ENCODE data around the gene ZFHX2.
"Not testable (repeated sequence)": the region's sequence is repeated elsewhere in the genome, so short reads cannot be mapped to it uniquely, and the experiment has no call there.

Gene ZFHX2

DNA sequence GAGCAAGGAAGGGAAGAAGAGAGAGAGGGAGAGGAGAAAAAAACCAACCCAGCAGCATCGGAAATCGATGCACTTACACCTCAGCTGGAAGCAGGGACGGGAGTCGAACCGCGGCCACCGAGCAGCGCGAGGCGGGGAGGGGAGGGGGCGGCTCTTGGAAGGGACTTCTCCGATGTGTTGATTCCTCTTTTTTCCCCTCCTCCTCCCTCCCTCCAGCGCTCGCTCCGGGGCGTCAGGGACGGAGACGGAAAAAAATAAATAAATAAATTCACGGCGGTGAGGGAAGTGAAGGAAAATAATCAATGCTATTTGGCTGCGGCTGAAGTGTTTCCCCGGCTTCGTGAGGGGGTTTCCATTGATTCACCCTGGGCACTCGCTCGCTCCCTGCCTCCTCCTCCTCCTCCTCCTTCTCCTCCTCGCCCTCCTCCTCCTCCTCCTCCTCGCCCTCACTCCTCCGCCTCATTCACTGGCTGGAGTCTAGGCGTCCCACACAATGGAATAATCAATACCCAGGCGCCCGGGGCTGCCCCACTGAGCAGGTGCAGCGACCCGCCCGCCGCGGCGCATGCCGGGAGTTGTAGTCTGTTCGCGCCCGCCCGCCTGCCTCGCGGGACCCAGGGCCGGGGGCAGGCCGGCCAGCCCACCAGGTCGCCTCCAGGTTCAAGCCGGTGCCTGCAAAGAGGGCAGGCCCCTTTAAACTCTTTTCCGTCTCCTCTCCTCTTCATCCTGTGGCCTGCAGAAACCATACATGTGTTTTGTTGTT is at the start of gene ZFHX2:
Gene ZFHX2 (minus strand): TSS at position 500 of the 763 bp plus-strand sequence. CDS start 16,440 bp downstream, outside the sequence.
- DNase-seq = peak; percentile 83

DNA sequence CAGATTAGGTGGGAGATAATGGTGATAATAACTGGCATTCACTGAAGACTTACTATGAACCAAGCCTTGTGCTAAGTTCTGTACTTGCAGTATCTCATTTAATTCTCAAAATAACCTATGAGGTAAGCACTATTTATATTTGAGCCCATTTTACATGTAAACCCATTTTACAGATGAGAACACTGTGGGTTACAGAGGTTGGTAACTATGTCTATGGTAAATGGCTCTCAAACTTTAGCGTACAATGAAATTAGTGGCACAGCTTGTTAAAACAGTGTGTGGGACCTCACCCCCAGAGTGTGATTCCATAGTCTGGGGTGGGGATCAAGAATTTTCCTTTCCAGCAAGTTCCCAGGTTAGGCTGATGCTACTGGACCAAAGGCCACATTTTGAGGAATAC is 49.2 kb upstream of the ZFHX2 start:
- no peak for DNase-seq

DNA sequence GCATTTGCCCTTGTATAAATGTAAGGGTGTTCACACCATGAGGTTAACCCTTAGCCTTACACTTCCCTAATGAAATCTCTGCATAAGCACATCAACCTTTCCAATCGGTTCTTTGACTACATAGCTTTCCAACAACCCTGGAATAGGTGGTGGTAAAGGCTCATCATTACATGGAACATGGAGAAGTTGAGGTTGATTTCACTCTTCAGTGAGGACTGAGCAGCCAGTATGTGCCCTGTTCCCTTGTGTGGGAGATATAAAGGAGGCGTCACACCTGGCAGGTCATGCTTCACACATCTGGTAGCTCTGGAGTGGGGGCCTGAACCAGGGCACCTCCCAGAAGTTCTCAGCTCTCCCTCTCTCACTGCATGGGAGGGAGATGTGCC is 48.8 kb upstream of the ZFHX2 start:
- no peak for DNase-seq

DNA sequence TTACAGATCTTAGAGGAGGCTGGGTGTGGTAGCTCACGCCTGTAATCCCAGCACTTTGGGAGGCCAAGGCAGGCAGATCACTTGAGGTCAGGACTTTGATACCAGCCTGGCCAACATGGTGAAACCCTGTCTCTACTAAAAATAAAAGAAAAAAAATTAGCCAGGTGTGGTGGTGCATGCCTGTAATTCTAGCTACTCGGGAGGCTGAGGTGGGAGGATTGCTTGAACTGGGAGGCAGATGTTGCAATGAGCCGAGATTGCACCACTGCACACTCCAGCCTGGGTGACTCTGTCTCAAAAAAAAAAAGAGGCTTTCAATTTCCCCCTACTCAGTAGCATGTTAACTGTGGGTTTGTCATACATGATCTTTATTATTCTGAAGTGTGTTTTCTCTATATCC is 42.6 kb upstream of the ZFHX2 start:
- DNase-seq = not testable (repeated sequence)

DNA sequence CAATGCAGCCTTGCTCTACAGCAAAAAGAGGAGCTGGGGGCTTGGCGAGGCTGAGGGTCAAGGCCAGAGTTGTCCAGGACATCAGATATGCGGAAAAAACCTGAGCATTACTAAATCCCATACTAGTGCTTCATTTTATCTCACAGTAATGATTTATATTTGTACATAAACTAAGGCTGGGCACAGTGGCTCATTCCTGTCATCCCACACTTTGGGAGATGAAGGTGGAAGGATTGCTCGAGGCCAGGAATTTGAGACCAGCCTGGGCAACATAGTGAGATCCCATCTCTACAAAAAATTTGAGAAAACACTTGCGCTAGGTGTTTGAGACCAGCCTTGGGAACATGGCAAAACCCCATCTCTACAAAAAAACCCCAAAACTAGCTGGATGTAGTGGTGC is 38.6 kb upstream of the ZFHX2 start:
- DNase-seq = no peak

DNA sequence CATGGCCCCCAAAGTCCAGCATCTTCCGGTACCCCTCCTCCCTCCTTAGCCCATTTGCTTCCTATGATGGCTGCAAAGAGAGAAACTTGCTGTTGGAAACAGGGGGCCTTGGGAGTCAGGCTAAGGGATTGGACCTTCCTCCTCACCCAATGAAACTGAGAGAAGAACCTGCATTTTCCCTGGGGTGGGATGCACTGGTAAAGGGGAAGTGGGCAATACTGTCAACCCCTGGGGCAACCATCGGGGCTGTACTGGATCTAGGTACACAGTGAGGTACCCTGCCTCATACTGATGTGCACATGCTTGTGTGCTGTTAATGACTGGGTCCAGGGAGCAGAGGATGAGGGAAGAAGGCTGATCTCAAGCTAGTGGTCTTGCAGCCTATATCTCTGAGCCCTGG is 38.0 kb upstream of the ZFHX2 start:
- no peak for DNase-seq

DNA sequence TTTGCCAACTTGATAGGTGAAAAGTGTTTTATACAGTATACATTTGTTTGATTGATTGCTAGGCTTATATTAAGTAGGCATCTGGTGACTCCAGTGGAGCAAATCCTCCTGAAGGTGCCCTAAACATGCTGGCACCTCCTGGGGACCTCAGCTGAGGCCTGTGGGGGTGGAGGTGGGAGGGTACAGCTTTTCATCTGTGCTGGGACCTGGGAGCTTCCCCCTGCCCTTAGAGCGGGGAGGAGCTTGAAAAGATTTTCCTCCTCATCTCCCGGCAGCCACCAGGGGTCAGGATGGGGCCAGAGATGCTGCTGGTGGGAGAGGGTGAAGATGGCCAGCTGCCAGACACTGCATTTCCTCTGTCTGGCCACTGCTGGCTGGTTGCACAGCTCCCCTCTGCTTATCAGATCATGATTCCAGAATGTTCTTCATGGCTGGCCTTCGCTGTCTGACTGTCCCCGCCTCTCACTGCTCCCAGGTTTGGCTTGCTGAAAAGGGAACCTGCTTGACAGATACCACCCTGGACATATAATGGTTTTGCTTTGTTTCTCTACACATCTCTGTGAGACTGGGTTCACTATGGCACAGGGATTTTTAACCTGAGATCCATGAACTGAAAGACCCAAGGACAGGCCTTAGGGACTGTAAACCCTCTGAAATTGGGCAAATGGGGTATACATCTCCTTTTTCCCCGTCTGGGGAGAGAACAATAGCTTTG is 37.5 kb upstream of the ZFHX2 start:
- peak; percentile 73 for DNase-seq

DNA sequence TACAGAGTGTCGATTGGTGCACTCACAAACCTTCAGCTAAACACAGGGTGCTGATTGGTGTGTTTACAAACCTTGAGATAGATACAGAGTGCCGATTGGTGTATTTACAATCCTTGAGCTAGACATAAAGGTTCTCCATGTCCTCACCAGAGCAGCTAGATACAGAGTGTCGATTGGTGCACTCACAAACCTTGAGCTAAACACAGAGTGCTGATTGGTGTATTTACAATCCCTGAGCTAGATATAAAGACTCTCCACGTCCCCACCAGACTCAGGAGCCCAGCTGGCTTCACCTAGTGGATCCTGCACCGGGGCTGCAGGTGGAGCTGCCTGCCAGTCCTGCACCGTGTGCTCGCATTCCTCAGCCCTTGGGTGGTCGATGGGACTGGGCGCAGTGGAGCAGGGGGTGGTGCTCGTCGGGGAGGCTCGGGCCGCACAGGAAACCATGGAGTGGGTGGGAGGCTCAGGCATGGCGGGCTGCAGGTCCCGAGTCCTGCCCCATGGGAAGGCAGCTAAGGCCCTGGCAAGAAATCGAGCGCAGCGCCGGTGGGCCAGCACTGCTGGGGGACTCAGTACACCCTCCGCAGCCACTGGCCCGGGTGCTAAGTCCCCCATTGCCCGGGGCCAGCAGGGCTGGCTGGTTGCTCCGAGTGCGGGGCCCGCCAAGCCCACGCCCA is 33.1 kb upstream of the ZFHX2 start:
- DNase-seq = not testable (repeated sequence)

DNA sequence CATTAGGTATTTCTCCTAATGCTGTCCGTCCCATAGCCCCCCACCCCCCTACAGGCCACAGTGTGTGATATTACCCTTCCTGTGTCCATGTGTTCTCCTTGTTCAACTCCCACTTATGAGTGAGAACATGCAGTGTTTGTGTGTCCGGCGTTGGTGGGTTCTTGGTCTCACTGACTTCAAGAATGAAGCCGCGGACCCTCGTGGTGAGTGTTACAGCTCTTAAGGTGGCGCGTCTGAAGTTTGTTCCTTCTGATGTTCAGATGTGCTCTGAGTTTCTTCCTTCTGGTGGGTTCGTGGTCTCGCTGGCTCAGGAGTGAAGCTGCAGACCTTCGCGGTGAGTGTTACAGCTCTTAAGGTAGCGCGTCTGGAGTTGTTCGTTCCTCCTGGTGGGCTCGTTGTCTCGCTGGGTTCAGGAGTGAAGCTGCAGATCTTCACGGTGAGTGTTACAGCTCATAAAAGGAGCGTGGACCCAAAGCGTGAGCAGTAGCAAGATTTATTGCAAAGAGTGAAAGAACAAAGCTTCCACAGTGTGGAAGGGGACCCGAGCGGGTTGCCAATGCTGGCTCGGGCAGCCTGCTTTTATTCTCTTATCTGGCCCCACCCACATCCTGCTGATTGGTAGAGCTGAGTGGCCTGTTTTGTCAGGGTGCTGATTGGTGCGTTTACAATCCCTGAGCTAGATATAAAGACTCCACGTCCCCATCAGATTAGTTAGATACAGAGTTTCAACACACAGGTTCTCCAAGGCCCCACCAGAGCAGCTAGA is 32.4 kb upstream of the ZFHX2 start:
- not testable (repeated sequence) for DNase-seq

DNA sequence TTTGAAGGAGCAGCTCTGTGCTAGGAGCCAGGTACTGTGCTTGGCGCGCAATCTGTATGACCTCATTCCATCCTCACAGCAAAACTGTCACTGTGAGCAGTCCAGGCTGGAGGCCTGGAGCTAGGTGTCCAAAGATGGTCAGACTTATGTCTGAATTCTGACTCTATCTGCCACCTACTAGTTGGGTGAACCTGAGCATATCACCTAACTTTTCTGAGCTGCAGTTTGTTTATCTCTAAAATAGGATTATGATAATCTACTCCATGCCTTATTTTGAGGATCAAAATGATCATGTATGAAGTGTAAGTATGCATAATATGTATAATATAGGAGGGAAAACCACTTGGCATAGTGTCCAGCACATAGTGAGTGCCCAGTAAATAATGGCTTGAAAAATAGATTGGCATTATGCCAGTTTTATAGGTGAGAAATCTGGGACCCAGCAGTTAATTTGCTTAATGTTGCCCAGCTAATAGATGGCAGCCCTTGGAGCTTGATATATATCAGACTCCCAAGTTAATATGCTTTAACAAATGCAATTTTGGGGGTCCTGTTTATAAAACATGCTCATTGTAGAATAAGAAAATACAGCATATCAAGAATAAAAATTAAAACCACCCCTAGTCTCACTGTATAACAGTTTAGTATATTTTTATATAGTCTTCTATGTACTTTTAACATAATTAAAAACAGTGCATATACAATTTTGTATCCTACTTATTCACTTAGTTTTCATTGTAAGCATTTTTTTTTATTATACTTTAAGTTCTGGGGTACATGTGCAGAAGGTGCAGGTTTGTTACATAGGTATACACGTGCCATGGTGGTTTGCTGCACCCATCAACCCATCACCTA is 31.6 kb upstream of the ZFHX2 start:
- no peak for DNase-seq

DNA sequence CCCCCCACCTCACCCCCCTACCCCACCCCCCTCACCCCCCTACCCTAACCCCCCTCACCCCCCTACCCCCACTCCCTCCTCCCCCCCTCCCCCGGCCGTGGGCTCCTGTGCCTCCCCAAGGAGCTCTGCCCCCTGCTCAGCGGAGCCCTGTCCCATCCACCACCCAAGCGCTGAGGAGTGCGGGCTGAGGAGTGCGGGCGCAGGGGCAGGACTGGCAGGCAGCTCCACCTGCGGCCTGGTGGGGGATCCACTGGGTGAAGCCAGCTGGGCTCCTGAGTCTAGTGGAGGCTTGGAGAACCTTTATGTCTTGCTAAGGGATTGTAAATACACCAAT is 29.4 kb upstream of the ZFHX2 start:
- no peak for DNase-seq

DNA sequence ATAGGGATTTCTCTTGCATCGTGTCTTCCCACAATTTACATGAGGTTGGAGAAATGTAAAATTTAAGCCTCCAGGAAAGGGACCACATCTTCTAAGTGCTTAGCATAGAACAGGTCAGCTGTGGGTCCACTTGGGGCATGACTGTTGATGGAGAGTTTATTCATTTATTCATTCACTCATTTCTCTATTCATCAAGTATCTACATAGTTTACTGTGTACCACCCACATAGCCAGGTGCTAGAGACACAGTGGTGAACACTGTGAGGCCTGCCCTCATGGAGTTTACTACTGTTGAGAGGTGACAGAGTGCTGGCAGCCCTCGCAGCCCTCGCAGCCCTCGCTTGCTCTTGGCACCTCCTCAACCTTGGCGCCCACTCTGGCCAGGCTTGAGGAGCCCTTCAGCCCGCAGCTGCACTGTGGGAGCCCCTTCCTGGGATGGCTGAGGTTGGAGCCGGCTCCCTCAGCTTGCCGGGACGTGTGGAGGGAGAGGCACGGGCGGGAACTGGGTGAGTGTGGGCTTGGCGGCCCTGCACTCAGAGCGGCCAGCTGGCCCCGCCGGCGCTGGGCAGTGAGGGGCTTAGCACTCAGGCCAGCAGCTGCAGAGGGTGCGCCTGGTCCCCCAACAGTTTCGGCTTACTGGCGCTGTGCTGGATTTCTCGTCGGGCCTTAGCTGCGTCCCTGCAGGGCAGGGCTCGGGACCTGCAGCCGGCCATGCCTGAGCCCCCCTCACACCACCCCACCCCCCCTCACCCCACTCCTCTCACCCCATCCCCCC is 28.8 kb upstream of the ZFHX2 start:
- DNase-seq = no peak

DNA sequence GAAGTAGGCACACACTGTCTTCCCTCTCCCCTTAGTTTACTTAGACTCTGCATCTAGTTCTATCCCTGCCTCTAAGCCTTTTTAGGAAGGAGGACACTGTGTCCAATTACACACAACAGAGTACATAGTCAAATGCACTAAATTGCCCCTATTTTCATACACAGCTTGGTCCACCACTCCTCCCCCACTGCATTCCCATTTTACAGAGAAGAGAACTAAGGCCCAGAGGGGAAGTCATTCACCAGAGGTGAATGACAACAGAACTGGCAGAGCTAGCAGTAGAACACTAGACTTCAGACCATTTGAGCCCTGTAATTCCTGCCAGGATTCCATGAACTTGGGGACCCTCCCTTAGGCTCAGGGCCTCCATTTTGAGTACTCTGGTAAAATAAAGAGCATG is 28.2 kb upstream of the ZFHX2 start:
- no peak for DNase-seq

DNA sequence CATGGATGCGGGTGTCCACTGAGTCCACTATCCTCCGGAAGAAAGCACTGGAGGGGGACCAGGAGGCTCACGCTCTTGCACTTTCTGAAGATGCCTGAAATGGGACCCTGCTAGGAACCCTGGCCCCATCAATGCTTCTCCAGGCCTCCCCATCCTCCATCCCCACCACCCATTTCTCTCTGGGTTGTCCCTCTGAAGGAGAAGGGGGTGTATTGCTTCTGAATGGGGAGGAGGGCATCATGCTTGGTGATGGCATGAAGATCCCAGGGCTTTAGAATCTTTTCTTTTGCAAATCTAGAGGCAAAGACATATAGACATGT is 27.7 kb upstream of the ZFHX2 start:
- no peak for DNase-seq

DNA sequence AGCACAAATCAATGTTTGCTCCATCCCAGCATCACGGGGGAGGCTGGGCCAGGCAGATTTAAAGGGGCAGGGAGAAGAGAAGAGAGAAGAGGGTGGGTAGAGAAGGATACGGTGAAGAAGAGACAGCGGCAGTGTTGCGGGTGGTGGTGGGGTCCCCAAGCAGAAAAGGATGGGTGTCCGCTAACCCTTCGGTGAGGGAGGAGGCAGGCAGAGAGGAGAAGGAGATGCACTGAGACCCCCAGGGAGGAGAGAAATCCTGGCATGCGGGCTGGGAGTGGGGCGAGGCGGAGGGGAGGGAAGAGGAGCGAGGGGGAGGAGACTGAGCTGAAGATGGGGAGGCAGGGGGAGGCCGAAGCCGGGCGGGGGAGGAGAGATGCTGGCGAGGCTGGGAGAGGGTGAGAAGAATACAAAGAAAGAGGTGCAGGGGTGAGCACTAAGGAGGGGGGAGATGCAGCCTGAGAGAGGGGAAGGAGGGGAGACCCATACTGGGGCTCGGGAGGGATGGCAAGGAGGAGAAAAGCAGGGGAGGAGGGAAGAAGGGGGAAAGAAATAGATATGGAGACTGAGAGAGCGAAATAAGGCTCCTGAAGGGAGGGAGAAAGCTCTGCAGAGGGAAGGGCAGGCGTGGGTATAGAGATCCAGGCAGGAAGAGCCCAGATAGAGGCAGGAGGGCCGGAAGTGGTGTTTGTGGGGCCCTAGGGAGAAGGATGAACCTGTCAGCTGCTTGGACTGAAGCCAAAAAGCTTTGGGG is 27.2 kb upstream of the ZFHX2 start, which contains the start of gene JPH4:
Gene JPH4 (minus strand): TSS at position 231 of the 751 bp plus-strand sequence. CDS start 1,337 bp downstream, outside the sequence.
- DNase-seq = no peak

DNA sequence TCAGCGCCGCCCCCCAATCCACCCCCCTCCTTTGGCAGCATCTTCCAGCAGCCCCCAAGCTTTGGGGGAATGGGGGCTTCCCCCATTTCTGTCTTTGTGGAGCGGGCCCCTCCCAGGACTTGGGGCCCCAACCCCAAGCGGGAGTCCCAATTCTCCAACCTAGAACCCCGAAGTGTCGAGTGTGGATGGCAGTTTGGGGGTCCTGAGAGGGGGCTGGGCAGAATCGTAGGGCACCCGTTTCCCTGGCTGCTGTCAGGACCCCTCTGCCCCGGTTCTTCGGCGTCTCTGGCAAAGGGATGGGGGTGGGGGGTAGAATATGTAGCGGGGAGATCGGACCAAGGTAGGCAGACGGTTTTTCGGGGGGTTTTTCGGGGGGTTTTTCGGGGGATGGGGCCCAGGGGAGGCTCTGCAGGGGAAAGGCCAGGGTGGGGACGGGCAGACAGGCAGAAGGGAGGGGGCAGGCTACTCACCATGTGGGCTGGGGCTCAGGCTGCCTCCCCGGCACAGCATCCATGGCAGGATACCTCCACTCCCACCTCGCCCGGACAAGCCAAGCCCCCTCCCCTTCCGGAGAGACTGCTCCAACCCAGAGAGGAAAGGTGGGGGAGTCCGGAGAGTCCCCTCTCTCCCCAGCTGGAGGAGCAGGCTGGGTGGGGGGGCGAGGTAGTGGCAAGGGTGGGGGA is 26.3 kb upstream of the ZFHX2 start:
- DNase-seq = no peak

DNA sequence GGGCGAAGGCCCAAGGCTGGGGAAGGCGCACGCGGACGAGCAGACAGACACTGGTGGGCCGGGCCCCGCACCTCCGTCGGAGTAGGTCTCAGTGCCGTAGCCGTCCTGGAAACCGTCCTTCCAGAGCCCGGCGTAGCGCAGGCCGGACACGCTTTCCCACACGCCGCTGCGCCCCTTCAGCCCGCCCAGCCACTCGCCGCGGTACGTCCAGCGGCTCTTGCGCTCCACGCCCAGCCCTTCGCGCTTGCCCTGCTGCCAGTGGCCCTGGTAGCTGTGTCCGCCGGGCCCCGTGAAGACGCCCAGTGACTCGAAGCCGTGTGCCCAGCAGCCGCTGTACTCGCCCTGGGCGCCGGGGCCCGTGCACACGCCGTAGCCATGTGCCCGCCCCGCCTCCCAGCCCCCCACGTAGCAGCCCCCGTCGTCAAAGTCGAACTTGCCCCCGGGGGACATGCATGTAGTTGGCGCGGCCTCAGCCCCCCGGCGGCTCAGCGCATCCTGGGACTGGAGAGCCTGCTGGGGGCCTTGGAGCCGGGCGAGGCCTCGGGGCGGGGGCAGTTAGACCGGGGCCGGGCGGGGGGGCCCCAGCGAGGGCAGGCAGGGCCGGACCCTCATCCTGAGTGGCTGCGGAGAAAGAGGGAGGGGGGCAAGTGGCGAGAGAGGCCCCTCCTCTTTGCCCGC is 25.6 kb upstream of the ZFHX2 start:
- no peak for DNase-seq

DNA sequence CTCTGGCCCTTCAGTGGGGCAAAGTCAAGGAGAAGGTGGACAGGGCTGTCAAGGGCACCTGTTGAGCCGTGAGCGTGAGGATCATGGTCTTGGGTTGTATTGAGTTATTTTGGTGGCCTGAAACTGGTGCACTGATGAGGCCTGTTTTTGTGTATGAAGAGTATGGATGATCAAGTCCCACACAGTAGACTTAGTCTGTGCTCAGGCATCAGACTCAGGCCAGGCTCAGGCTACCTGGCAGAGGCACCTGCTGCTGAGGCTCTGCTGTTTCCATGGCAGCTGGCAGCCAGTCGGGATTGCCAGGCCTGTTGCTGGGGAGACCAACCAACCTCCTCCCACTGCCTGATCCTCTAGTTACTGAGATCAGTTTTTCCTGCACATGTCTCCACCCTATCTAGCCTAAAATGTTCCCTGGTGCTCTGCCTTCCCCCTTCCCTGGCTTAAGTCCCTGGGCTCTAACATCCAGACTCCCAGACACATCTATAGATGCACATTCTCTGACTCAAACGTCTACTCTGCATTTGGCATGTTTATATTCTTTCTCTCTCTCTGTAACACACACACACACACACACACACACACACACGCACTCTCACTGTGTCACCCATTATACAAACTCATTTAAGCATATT is 21.9 kb upstream of the ZFHX2 start:
- DNase-seq = no peak

DNA sequence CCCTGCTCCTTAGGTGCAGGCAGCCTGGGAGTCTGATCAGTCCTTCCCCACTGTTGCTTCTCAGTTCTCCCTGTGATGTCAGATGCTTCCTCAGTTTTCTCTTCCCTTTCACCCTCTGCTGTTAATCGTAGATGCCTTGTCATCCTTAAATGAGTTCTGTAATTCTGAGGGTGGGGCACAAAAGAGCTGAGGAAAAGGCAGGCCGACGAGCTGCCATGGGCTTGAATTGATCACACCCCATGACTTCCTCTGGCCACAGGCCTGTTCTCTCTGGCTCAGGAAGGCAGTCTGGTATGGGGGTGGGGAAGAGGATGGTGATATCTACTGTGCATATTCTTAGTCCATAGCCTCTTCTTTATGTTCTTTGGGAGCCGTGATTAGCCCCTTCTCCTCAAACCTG is 21.3 kb upstream of the ZFHX2 start:
- no peak for DNase-seq
